Right cardiac atrium (tissue), 5 donors: Measurements from ENCODE around the gene EFNA5. TPM values are rescaled to one million over a fixed set of nuclear protein-coding genes. Genes with fewer than 3 reads are reported as not detected.

ENCODE experiments used
- ATAC-seq, 2 donors: fragments of 200-7000 bp; cut with Tn5 transposase; one replicate each; pipeline versions ENCODE4 v1.8.0 to v1.9.1; 2020; ENCODE audit warnings: moderate library complexity in 2 of 2, mild to moderate bottlenecking in 1 of 2
- DNase-seq, 3 donors: peaks; one replicate each; pipeline ENCODE4 v3.0.0-alpha.2; 2020
- H3K27ac ChIP-seq: one replicate; pipeline ENCODE4 v1.5.1; 2013; ENCODE audit warnings: mild to moderate bottlenecking, low read length, control low read depth, moderate library complexity
- H3K27me3 ChIP-seq: one replicate; pipeline ENCODE4 v1.6.1; 2013; ENCODE audit not compliant: control insufficient read depth, insufficient read depth
- H3K4me1 ChIP-seq: one replicate; pipeline ENCODE4 v1.6.1; 2013; ENCODE audit warnings: low read length; ENCODE audit not compliant: control insufficient read depth, insufficient read depth
- H3K4me3 ChIP-seq: one replicate; pipeline ENCODE4 v1.5.1; 2013; ENCODE audit warnings: low read length, control low read depth
- H3K9me3 ChIP-seq: one replicate; pipeline ENCODE4 v1.6.1; 2013; ENCODE audit warnings: low read length; ENCODE audit not compliant: control insufficient read depth
- WGBS: extraction: QIAGEN DNeasy Blood & Tissue Kit; methylation state at CpG from one replicate; pipeline ENCODE4 v1.1.7; 2013; 5-methylcytosine and 5-hydroxymethylcytosine counted together
- intact Hi-C, 4 donors: fragments of 100-400 bp; cut with DNase I; formaldehyde crosslinking; loops; one replicate each; pipeline versions ENCODE4 v1.11.0 to v1.14.0; 2022 to 2023
- polyA plus RNA-seq: library from polyadenylated mRNA; stranded (reverse); fragments of 200-250 nt; gene quantifications from one replicate; pipeline ENCODE4 v1.2.3, GENCODE V29; 2013
- total RNA-seq, 4 donors: library from RNA; stranded (reverse); fragmentation: NEBNext Ultra II Directional; extraction: Animal tissue kit (Norgen Biotek cat#: 25700); gene quantifications; one replicate each; pipeline ENCODE4 v1.2.1, GENCODE V29; 2021
- donor health status: healthy with polysubstance abuse.
- donor health status: DM: no; HTN: yes; CAD: no.
- donor health status: DM: no; HTN: no; CAD: no.
- donor health status: DM: no; HTN: yes; CAD: no; lungs with severe emphysema.
- donor health status: DM: yes; HTN: yes; CAD: no.

The EFNA5 gene
- total and polyA plus RNA-seq, 5 donors: 4.5 to 26.4 (median 21.8) TPM

- under 1% methylated on average over 66 of the region's 66 CpGs for WGBS
- ATAC-seq (peak; percentile 77 to 81), DNase-seq (peak; percentile 85 to 88 (median 87))
- Histone ChIP-seq H3K27me3 (no peaks in the 10 kb centered on the region), H3K9me3 (no peaks in the 10 kb centered on the region), H3K4me3 (peak overlapping the region; percentile 76), H3K27ac (peak overlapping the region; percentile 82), H3K4me1 (no peaks in the 10 kb centered on the region)
- intact Hi-C loops: no loop called here
Observed at GRCh38 chr5:107672211-107673038, 1.7 kb upstream of the EFNA5 start.

- Histone ChIP-seq H3K4me1 (no peaks in the 10 kb centered on the region), H3K4me3 (peak overlapping the region; percentile 76), H3K27ac (peak overlapping the region; percentile 80), H3K9me3 (no peaks in the 10 kb centered on the region), H3K27me3 (no peaks in the 10 kb centered on the region)
- under 1% methylated on average over 20 of the region's 20 CpGs for WGBS
- DNase-seq: peak in 2 of 3 donors; percentile 25 to 75
- intact Hi-C loops: no loop called here
- ATAC-seq: no peak
Observed at GRCh38 chr5:107671742-107672210, 1.0 kb upstream of the EFNA5 start.

DNA sequence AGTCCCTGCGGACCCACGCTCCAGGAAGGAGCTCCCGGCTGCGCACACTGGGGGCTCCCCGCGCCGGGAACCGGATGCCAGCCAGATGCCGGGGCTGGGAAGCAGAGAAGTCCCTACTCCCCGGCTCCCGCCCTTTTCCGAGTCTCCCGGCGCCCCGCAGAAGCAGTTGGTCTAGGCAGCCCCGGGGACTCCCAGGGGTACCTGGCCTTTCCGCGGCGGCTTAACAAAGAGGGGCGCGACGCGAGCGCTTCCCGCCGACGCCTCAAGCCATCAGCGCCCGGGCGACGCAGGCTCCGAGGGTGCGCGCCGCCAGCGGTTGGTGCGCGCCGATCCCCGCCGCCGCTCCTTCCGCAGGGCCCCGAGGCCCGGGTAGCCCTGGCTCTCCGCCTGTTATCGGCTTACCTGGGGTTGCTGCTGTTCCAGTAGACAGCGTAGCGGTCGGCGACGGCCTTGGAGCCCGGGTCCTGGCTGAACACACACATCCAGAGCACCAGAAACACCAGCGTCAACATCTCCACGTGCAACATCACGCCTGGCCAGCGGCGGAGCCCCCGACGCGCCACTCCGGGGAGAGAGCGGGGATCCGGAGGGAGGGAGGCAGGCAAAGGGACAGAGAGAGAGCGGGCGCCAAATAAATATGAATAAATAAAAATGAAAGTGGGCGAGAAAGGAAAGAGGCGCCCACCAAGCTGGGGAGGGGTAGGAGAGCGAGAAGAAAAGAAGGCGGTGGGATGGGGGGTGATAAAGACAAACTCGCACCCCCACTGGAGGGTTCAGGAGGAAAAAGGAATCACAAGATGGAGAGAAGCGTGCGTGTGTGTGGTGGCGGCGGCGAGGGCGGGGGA, 428 bp downstream of the EFNA5 start:
- peak overlapping the region; percentile 80 for H3K27ac ChIP-seq
- intact Hi-C loops: no loop called here

GRCh38 chr5:107669096-107670031, 1.4 kb downstream of the EFNA5 start:
- Histone ChIP-seq H3K4me1 (no peaks in the 10 kb centered on the region), H3K9me3 (no peaks in the 10 kb centered on the region), H3K27me3 (no peaks in the 10 kb centered on the region), H3K27ac (peak overlapping the region; percentile 77), H3K4me3 (peak overlapping the region; percentile 76)
- intact Hi-C loops: loop anchor here in 2 of 4 donors (10.0 kb wide), 1 partner anchor 55 kb away; no protein-coding TSS in a partner anchor
- WGBS: 5% methylated on average over 60 of the region's 60 CpGs
- DNase-seq: peak; percentile 57 to 71 (median 71)
- ATAC-seq: peak; percentile 3 to 27

More for the DNA sequence above, 428 bp downstream of the EFNA5 start:
- Histone ChIP-seq H3K9me3 (no peaks in the 10 kb centered on the region), H3K4me3 (peak overlapping the region; percentile 76), H3K4me1 (no peaks in the 10 kb centered on the region), H3K27me3 (no peaks in the 10 kb centered on the region)
- ATAC-seq (peak in 1 of 2 donors; percentile 9), DNase-seq (peak; percentile 27 to 72 (median 67))
- under 1% methylated on average over 77 of the region's 77 CpGs for WGBS

- intact Hi-C loops: loop anchor here in 2 of 4 donors (10.0 kb wide), 1 partner anchor 54 kb away; no protein-coding TSS in a partner anchor
- peak overlapping the region; percentile 76 for H3K4me3 ChIP-seq
- no peak for DNase-seq
- H3K27ac ChIP-seq: peak overlapping the region; percentile 77
- WGBS: 31% methylated on average over 11 of the region's 11 CpGs
- ATAC-seq: no peak
- H3K27me3 ChIP-seq: no peaks in the 10 kb centered on the region
- no peaks in the 10 kb centered on the region for H3K4me1 ChIP-seq
- no peaks in the 10 kb centered on the region for H3K9me3 ChIP-seq
Observed at GRCh38 chr5:107668154-107669095, 2.3 kb downstream of the EFNA5 start.

DNA sequence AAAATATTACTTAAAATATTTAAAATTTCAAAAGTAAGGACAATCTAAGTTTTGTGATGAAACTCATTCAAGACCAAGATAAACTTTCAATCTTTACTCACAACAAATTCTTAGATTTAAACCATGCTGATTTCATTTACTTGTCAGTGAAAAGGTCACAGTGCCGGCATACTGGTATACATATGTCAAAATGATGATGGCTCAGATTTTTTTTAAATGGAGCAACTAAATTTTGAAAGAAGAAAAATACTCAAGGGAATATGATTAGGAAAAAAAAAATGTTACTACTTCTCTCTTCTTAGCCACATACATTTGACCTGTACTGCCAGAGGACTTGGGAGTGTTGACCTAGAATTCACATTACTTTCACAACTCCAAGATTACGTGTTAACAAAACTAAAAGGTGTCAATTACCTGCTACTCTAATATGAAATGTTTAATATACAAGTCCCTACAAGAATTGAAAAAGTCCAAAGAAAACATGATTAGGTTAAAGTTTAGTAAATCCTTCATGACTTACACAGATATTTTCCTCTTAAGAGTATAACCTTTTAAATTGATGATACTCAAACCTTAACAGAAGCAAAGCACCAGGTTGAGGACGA, 4.6 kb downstream of the EFNA5 start:
- no peaks in the 10 kb centered on the region for H3K4me1 ChIP-seq
- H3K4me3 ChIP-seq: no peak overlapping the region
- ATAC-seq: no peak
- no peak for DNase-seq
- intact Hi-C loops: loop anchor here in 2 of 4 donors (10.0 kb wide), 1 partner anchor 51 kb away; no protein-coding TSS in a partner anchor
- no peaks in the 10 kb centered on the region for H3K9me3 ChIP-seq
- no peaks in the 10 kb centered on the region for H3K27me3 ChIP-seq
- H3K27ac ChIP-seq: no peak overlapping the region
- WGBS: 56% methylated on average over 3 of the region's 3 CpGs

DNA sequence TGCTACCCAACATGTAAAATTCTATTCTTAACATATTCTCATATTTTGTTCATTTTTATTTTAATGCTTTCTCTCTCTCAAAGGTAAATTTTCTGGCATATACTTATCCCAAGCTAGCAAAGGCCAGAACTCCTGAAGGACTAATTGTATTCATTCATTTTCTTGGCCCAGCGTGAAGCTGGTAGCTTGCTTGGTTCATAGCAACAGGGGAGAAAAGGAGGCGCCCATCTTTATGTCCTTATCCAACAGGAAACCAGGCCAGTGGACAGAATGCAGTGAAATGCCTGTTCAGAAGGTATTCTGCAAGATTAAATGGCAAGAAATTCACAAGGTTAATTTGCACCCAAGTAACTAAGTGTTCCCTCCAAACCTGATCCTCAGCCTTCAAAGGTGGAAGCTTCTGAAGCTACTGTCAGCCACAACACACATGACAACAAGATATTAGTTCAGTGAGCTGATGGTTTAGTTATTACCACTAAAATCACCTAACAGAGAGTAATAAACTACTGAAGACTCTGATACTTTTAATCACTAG, 5.6 kb downstream of the EFNA5 start:
- ATAC-seq: no peak
- Histone ChIP-seq H3K27me3 (no peaks in the 10 kb centered on the region), H3K27ac (peak overlapping the region; percentile 52), H3K4me1 (no peaks in the 10 kb centered on the region), H3K4me3 (no peak overlapping the region), H3K9me3 (no peaks in the 10 kb centered on the region)
- intact Hi-C loops: loop anchor here in 2 of 4 donors (10.0 kb wide), 1 partner anchor 50 kb away; no protein-coding TSS in a partner anchor
- no peak for DNase-seq
- 84% methylated on average over 2 of the region's 2 CpGs for WGBS

GRCh38 chr5:107663697-107664096, 7.0 kb downstream of the EFNA5 start:
- Histone ChIP-seq H3K27me3 (no peaks in the 10 kb centered on the region), H3K4me3 (no peak overlapping the region), H3K4me1 (no peaks in the 10 kb centered on the region), H3K9me3 (no peaks in the 10 kb centered on the region), H3K27ac (no peak overlapping the region)
- intact Hi-C loops: loop anchor here in 2 of 4 donors (10.0 kb wide), 1 partner anchor 49 kb away; no protein-coding TSS in a partner anchor
- no peak for ATAC-seq
- WGBS: 53% methylated on average over 1 of the region's 1 CpG
- DNase-seq: no peak

DNA sequence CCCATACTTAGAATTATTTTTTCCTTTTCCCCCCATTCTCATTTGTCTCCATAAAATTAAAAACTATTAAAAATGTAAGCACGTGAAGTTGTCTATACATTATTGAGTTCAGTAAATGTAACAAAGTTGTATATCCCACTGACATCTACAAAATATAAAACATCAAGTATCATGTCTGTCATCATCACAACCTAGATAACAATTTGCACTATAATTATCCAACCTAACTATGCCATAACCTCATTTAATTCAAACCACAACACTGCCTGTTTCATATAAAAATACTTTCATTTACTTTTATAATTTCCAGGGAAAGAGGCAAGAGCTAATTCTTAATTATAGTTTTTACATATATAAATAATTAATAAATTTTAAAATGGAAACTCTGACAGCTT, 9.1 kb downstream of the EFNA5 start:
- no peaks in the 10 kb centered on the region for H3K4me1 ChIP-seq
- intact Hi-C loops: loop anchor here in 2 of 4 donors (10.0 kb wide), 1 partner anchor 47 kb away; no protein-coding TSS in a partner anchor
- H3K9me3 ChIP-seq: no peaks in the 10 kb centered on the region
- H3K27me3 ChIP-seq: no peaks in the 10 kb centered on the region
- whole genome bisulfite sequencing: 89% methylated on average over 1 of the region's 1 CpG
- H3K4me3 ChIP-seq: no peak overlapping the region
- H3K27ac ChIP-seq: no peak overlapping the region
- DNase-seq: no peak
- ATAC-seq: no peak
